NT2/D1 (cell line): ENCODE results near the gene AP1S2.
"Not testable (repeated sequence)": the region's sequence is repeated elsewhere in the genome, so short reads cannot be mapped to it uniquely, and the experiment has no call there.

Source experiments
- DNase-seq: peaks from one replicate; pipeline ENCODE4 v3.0.0-alpha.2; 2011; ENCODE audit warnings: low read depth, low spot score
- H3K27me3 ChIP-seq: 2 replicates; pipeline ENCODE4 v1.6.0; 2011; ENCODE audit warnings: mild to moderate bottlenecking; ENCODE audit not compliant: insufficient read length, insufficient read depth
- H3K36me3 ChIP-seq: 2 replicates; pipeline ENCODE4 v1.6.1; 2011; ENCODE audit warnings: mild to moderate bottlenecking, low read length, mixed read lengths; ENCODE audit not compliant: insufficient read depth, insufficient read length
- H3K4me1 ChIP-seq: 2 replicates; pipeline ENCODE4 v1.5.1; 2011; ENCODE audit not compliant: insufficient read depth, insufficient read length
- H3K4me3 ChIP-seq: 2 replicates; pipeline ENCODE4 v1.5.1; 2011; ENCODE audit warnings: low read depth; ENCODE audit not compliant: insufficient read length
- H3K9ac ChIP-seq: 2 replicates; pipeline ENCODE4 v1.6.0; 2011; ENCODE audit warnings: low read depth; ENCODE audit not compliant: insufficient read length
- H3K9me3 ChIP-seq: 2 replicates; pipeline ENCODE4 v1.5.1; 2011; ENCODE audit warnings: mild to moderate bottlenecking, low read length; ENCODE audit not compliant: insufficient read depth
- SUZ12 ChIP-seq: IDR thresholded peaks from 2 replicates; pipeline ENCODE4 v1.6.1; 2011; ENCODE audit not compliant: insufficient read length, insufficient read depth; ENCODE audit errors: extremely low read depth
- YY1 ChIP-seq: IDR thresholded peaks from 2 replicates; pipeline ENCODE4 v1.6.1; 2011; ENCODE audit not compliant: insufficient read length, insufficient read depth
- ZNF274 ChIP-seq: IDR thresholded peaks from 2 replicates; pipeline ENCODE4 v1.6.1; 2011; ENCODE audit warnings: mild to moderate bottlenecking, low read depth, low read length

The AP1S2 gene

GRCh38 chrX:15838017-15838416 lies 16.6 kb downstream of the AP1S2 start:
- no peak overlapping the region for H3K4me3 ChIP-seq
- H3K4me1 ChIP-seq, result no peaks in the 10 kb centered on the region
- H3K27me3 ChIP-seq, result no peaks in the 10 kb centered on the region
- TF ChIP-seq YY1 (no peak), SUZ12 (no peak)
- peaks cover 22% of the 10 kb centered on the region for H3K36me3 ChIP-seq
- no peak for DNase-seq
- H3K9ac ChIP-seq, result no peak overlapping the region
- H3K9me3 ChIP-seq, result no peaks in the 10 kb centered on the region

GRCh38 chrX:15834827-15835595 lies 19.6 kb downstream of the AP1S2 start:
- DNase-seq, result no peak
- Histone ChIP-seq H3K4me1 (no peaks in the 10 kb centered on the region), H3K9ac (no peak overlapping the region), H3K9me3 (no peaks in the 10 kb centered on the region), H3K27me3 (no peaks in the 10 kb centered on the region), H3K4me3 (no peak overlapping the region), H3K36me3 (peaks cover 6% of the 10 kb centered on the region)
- TF ChIP-seq YY1 (no peak), ZNF274 (no peak), SUZ12 (no peak)

GRCh38 chrX:15834053-15834452 lies 20.6 kb downstream of the AP1S2 start:
- peaks cover 4% of the 10 kb centered on the region for H3K36me3 ChIP-seq
- no peaks in the 10 kb centered on the region for H3K4me1 ChIP-seq
- DNase-seq, result no peak

GRCh38 chrX:15831347-15831746 lies 23.3 kb downstream of the AP1S2 start:
- not testable (repeated sequence) for H3K36me3 ChIP-seq, H3K9me3 ChIP-seq, H3K4me3 ChIP-seq, DNase-seq, H3K4me1 ChIP-seq, H3K27me3 ChIP-seq, H3K9ac ChIP-seq

More at GRCh38 chrX:15834053-15834452, 20.6 kb downstream of the AP1S2 start:
- no peaks in the 10 kb centered on the region for H3K27me3 ChIP-seq
- H3K9ac ChIP-seq, result no peak overlapping the region
- no peak for TF ChIP-seq ZNF274
- TF ChIP-seq YY1, result no peak
- TF ChIP-seq SUZ12, result no peak
- no peaks in the 10 kb centered on the region for H3K9me3 ChIP-seq
- H3K4me3 ChIP-seq, result no peak overlapping the region

- peaks cover 13% of the 10 kb centered on the region for H3K36me3 ChIP-seq
- TF ChIP-seq SUZ12 (no peak), YY1 (no peak), ZNF274 (no peak)
- H3K4me3 ChIP-seq, result no peak overlapping the region
Observed at GRCh38 chrX:15829217-15829616, 25.4 kb downstream of the AP1S2 start.

GRCh38 chrX:15825936-15826335 lies 28.7 kb downstream of the AP1S2 start:
- no peak for DNase-seq
- Histone ChIP-seq H3K4me1 (no peaks in the 10 kb centered on the region), H3K27me3 (no peaks in the 10 kb centered on the region), H3K9ac (no peak overlapping the region), H3K36me3 (peaks cover 29% of the 10 kb centered on the region), H3K4me3 (no peak overlapping the region), H3K9me3 (no peaks in the 10 kb centered on the region)
- no peak for TF ChIP-seq YY1
- no peak for TF ChIP-seq ZNF274
- no peak for TF ChIP-seq SUZ12

More at GRCh38 chrX:15829217-15829616, 25.4 kb downstream of the AP1S2 start:
- Histone ChIP-seq H3K4me1 (no peaks in the 10 kb centered on the region), H3K27me3 (no peaks in the 10 kb centered on the region), H3K9me3 (no peaks in the 10 kb centered on the region), H3K9ac (no peak overlapping the region)
- no peak for DNase-seq

- H3K4me3 ChIP-seq, result no peak overlapping the region
- TF ChIP-seq ZNF274, result no peak
- no peak for TF ChIP-seq YY1
- TF ChIP-seq SUZ12, result no peak
- H3K27me3 ChIP-seq, result no peaks in the 10 kb centered on the region
- no peak overlapping the region for H3K9ac ChIP-seq
- DNase-seq, result no peak
- H3K36me3 ChIP-seq, result peaks cover 55% of the 10 kb centered on the region
- no peaks in the 10 kb centered on the region for H3K4me1 ChIP-seq
- H3K9me3 ChIP-seq, result no peaks in the 10 kb centered on the region
Observed at GRCh38 chrX:15822922-15823321, 31.7 kb downstream of the AP1S2 start.
